B cell (primary cell): ENCODE data around the gene PYGM. TPM values are rescaled to one million over a fixed set of nuclear protein-coding genes. Genes with fewer than 3 reads are reported as not detected.

Source experiments
- ATAC-seq: fragments of 200-7000 bp; cut with Tn5 transposase; one replicate; pipeline ENCODE4 v1.10.0; 2021; ENCODE audit warnings: low read depth, mild to moderate bottlenecking, moderate number of reproducible peaks, moderate library complexity
- CTCF ChIA-PET: fragments of 350-600 bp; sonication (Branson Sonifier 250); formaldehyde crosslinking; loops from one replicate; lab custom pipeline; 2021; ENCODE audit warnings: antibody characterized with exemption, inconsistent platforms; lab: Charles Lee
- POLR2A ChIA-PET: fragments of 350-600 bp; sonication (Branson Sonifier 250); formaldehyde crosslinking; loops from one replicate; lab custom pipeline; 2021; ENCODE audit warnings: antibody characterized with exemption; lab: Charles Lee
- DNase-seq: peaks from one replicate; pipeline ENCODE4 v3.0.0; 2013
- H2AFZ ChIP-seq: 2 replicates; pipeline ENCODE4 v1.6.1; 2012; ENCODE audit warnings: mild to moderate bottlenecking, low read depth, low read length; ENCODE audit not compliant: insufficient read depth, poor library complexity, severe bottlenecking
- H3K27ac ChIP-seq, 2 donors: 1 replicate in 1 of 2; 2 replicates in 1 of 2; pipeline ENCODE4 v1.5.1; 2012 to 2013; ENCODE audit warnings: low read length in 2 of 2, mild to moderate bottlenecking in 2 of 2, moderate library complexity in 1 of 2
- H3K27me3 ChIP-seq, 4 experiments: fragments of 200-600 bp in 1 of 4; sonication (generic) in 1 of 4; replicated peaks in 1 of 4; 1 replicate in 2 of 4; 2 replicates in 2 of 4; pipeline versions ENCODE4 v1.6.1 to v1.7.0; 2013 to 2016; ENCODE audit warnings: low read length in 3 of 4, mild to moderate bottlenecking in 2 of 4, mixed read lengths in 1 of 4, moderate library complexity in 1 of 4; ENCODE audit not compliant: insufficient read depth in 4 of 4, control insufficient read depth in 3 of 4; ENCODE audit errors: control extremely low read depth in 1 of 4
- H3K36me3 ChIP-seq, 2 experiments: replicated peaks in 1 of 2; 1 replicate in 1 of 2; 2 replicates in 1 of 2; pipeline versions ENCODE4 v1.6.1 to v1.7.1; 2013; ENCODE audit warnings: low read length in 1 of 2; ENCODE audit not compliant: insufficient read depth in 2 of 2, control insufficient read depth in 1 of 2; ENCODE audit errors: control extremely low read depth in 1 of 2, extremely low read depth in 1 of 2
- H3K4me1 ChIP-seq, 2 donors: fragments of 200-600 bp in 1 of 2; sonication (generic) in 1 of 2; 1 replicate in 1 of 2; 2 replicates in 1 of 2; pipeline versions ENCODE4 v1.5.1 to v1.6.1; 2013 to 2017; ENCODE audit warnings: low read length in 2 of 2; ENCODE audit not compliant: control insufficient read depth in 2 of 2, insufficient read depth in 2 of 2
- H3K4me2 ChIP-seq: replicated peaks from 2 replicates; pipeline ENCODE3; 2012; ENCODE audit warnings: mild to moderate bottlenecking, low read depth, low read length; ENCODE audit not compliant: poor library complexity, severe bottlenecking
- H3K4me3 ChIP-seq, 5 experiments: fragments of 200-600 bp in 1 of 5; sonication (generic) in 1 of 5; 1 replicate in 3 of 5; 2 replicates in 2 of 5; pipeline versions ENCODE4 v1.5.1 to v1.7.0; 2011 to 2016; ENCODE audit warnings: low read length in 4 of 5, mild to moderate bottlenecking in 4 of 5, low read depth in 2 of 5, control low read depth in 1 of 5, moderate library complexity in 1 of 5; ENCODE audit not compliant: insufficient read depth in 1 of 5; ENCODE audit errors: control extremely low read depth in 1 of 5, extremely low read depth in 1 of 5
- H3K79me2 ChIP-seq: fragments of 200-600 bp; sonication (generic); one replicate; pipeline ENCODE4 v1.6.0; 2016; ENCODE audit warnings: low read length; ENCODE audit not compliant: control insufficient read depth, insufficient read depth
- H3K9ac ChIP-seq: fragments of 200-600 bp; sonication (generic); 2 replicates; pipeline ENCODE4 v1.6.1; 2017; ENCODE audit warnings: mild to moderate bottlenecking, low read length, moderate library complexity
- H3K9me3 ChIP-seq, 3 donors: one replicate each; pipeline versions ENCODE4 v1.6.1 to v1.7.1; 2013; ENCODE audit warnings: low read length in 2 of 3; ENCODE audit not compliant: control insufficient read depth in 2 of 3, insufficient read depth in 1 of 3; ENCODE audit errors: control extremely low read depth in 1 of 3
- H4K20me1 ChIP-seq: 2 replicates; pipeline ENCODE4 v1.6.0; 2012; ENCODE audit warnings: mild to moderate bottlenecking, low read length; ENCODE audit not compliant: insufficient read depth, control insufficient read depth, poor library complexity, severe bottlenecking
- H3K27ac Mint-ChIP-seq: one replicate; pipeline ENCODE4 v1.8.0; 2021; ENCODE audit warnings: mixed read lengths
- H3K27me3 Mint-ChIP-seq: one replicate; pipeline ENCODE4 v1.8.0; 2021; ENCODE audit warnings: mixed read lengths
- H3K4me1 Mint-ChIP-seq: one replicate; pipeline ENCODE4 v1.8.0; 2021; ENCODE audit warnings: mixed read lengths
- H3K4me3 Mint-ChIP-seq: one replicate; pipeline ENCODE4 v1.8.0; 2021; ENCODE audit warnings: mixed read lengths
- H3K9me3 Mint-ChIP-seq: one replicate; pipeline ENCODE4 v1.8.0; 2022; ENCODE audit warnings: mixed read lengths; ENCODE audit not compliant: insufficient read depth
- EZH2 ChIP-seq: IDR thresholded peaks from 2 replicates; pipeline ENCODE4 v1.6.1; 2012; ENCODE audit warnings: borderline replicate concordance, low read depth, mild to moderate bottlenecking, moderate library complexity, low read length; ENCODE audit not compliant: insufficient read depth, poor library complexity, severe bottlenecking
- WGBS: methylation state at CpG from one replicate; pipeline ENCODE4 v1.1.5; 2013; ENCODE audit warnings: missing lambda C conversion rate; ENCODE audit not compliant: insufficient coverage; 5-methylcytosine and 5-hydroxymethylcytosine counted together
- intact Hi-C: fragments of 100-400 bp; cut with micrococcal nuclease; formaldehyde crosslinking; loops from one replicate; pipeline ENCODE4 v1.10.0; 2022
- polyA plus RNA-seq: library from polyadenylated mRNA; depleted of rRNA; stranded (reverse); fragments of >200 nt; gene quantifications from 2 replicates; pipeline ENCODE4 v1.2.3, GENCODE V29; 2012
- total RNA-seq, 2 donors: library from RNA; stranded (reverse); fragments of 120-200 nt in 1 of 2; gene quantifications; 1 replicate in 1 of 2; 2 replicates in 1 of 2; pipeline versions ENCODE4 v1.2.3 to v1.2.4, GENCODE V29; 2013 to 2022
- TF ChIP-seq, protein P1 (sequence below): fragments of 200-600 bp; IDR thresholded peaks from one replicate; pipeline ENCODE4 v1.8.0; 2022; ENCODE audit warnings: antibody characterized with exemption, mild to moderate bottlenecking

The PYGM gene
- total and polyA plus RNA-seq, 2 donors (not counting 1 experiment from before 2014, with no cell fraction given): 9.3 to 9.6 TPM

DNA sequence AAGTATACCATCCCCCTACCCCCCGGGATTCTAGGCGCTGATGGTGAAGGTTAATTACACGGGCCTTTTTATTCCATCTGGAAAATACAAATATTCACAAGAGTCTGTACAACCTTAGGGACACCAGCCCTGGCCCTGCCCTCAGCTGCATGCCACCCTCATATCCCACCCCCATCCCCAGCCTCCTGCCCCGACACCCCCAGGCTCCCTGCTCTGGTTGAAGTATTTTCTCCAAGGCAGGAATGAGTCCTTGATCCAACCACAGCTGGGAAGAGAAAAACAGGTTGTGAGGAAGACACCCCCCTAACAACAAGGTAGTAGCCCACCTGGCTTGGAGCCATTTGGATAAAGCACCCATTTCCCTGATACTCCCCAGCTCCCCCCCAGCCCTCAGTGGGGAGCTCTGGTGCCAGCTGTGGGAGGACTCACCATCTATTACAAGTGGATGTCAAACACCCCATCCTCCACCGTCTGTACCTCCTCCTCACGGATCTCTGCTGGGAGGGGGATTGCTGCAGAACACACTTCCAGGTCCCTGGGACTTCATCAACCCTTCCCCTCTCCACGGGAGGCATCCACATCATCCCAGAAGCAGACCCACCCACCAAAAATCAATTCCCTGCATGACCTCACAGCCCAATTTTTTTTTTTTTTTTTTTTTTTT is 32.8 kb downstream of the PYGM start:
- Histone ChIP-seq H3K9me3 (no peaks in the 10 kb centered on the region), H4K20me1 (peaks cover 77% of the 10 kb centered on the region), H3K4me1 (peaks cover 13 to 23% of the 10 kb centered on the region in 2 donors), H3K36me3 (peaks cover 0 to 53% of the 10 kb centered on the region in 2 experiments), H2AFZ (no peak overlapping the region), H3K79me2 (peaks cover 5% of the 10 kb centered on the region), H3K27me3 (peaks cover 0 to 7% (median 2%) of the 10 kb centered on the region in 4 experiments), H3K27ac (no peak overlapping the region), H3K4me3 (no peak overlapping the region), H3K9ac (no peak overlapping the region), H3K4me2 (no peak overlapping the region)
- Mint-ChIP-seq H3K4me3 (no peak overlapping the region), H3K9me3 (no peaks in the 10 kb centered on the region), H3K4me1 (peaks cover 27% of the 10 kb centered on the region), H3K27me3 (peaks cover 4% of the 10 kb centered on the region), H3K27ac (peak overlapping the region; percentile 41)
- POLR2A ChIA-PET: interaction anchor here (0.6 to 0.7 kb wide), 2 partner anchors 20 to 37 kb away, joined by 4 to 6 read pairs; no protein-coding TSS in a partner anchor
- CTCF ChIA-PET: interaction anchor here (1.2 to 1.5 kb wide), 2 partner anchors 16 to 45 kb away, joined by 3 to 5 read pairs; no protein-coding TSS in a partner anchor
- TF ChIP-seq EZH2: no peak
- TF ChIP-seq, protein P1, sequence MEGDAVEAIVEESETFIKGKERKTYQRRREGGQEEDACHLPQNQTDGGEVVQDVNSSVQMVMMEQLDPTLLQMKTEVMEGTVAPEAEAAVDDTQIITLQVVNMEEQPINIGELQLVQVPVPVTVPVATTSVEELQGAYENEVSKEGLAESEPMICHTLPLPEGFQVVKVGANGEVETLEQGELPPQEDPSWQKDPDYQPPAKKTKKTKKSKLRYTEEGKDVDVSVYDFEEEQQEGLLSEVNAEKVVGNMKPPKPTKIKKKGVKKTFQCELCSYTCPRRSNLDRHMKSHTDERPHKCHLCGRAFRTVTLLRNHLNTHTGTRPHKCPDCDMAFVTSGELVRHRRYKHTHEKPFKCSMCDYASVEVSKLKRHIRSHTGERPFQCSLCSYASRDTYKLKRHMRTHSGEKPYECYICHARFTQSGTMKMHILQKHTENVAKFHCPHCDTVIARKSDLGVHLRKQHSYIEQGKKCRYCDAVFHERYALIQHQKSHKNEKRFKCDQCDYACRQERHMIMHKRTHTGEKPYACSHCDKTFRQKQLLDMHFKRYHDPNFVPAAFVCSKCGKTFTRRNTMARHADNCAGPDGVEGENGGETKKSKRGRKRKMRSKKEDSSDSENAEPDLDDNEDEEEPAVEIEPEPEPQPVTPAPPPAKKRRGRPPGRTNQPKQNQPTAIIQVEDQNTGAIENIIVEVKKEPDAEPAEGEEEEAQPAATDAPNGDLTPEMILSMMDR: no peak
- ATAC-seq (no peak), DNase-seq (no peak)
- intact Hi-C loops: no loop called here
- 97% methylated on average over 5 of the region's 7 CpGs for WGBS

DNA sequence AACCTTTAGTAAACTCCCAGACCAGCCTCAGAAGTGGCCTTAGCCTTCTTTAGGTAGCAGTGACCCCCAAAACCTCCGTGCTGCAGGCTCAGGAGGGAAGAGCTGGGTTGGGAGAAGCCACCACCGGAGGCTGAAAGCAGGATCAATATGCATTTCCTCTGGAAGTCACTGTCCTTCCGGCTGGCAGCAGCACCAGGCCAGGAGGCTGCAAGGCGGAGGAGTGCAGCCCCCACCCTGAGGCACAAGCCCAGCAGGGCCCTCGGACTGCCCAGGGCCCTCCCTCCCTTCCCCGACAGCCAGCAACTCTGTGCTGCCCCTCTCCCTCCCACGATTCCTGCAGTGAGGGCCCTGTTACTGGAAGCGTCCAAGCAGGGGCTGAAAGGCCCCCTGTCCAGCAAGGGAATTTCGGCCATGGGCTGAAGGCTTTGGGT is 33.5 kb downstream of the PYGM start:
- ATAC-seq (no peak), DNase-seq (no peak)
- H3K79me2 ChIP-seq: no peaks in the 10 kb centered on the region
- peaks cover 5% of the 10 kb centered on the region for H3K27me3 Mint-ChIP-seq
- H3K9me3 Mint-ChIP-seq: no peaks in the 10 kb centered on the region
- TF ChIP-seq EZH2: no peak
- TF ChIP-seq, protein P1: no peak
- H3K4me3 ChIP-seq: no peak overlapping the region
- H3K27ac Mint-ChIP-seq: peak overlapping the region; percentile 41
- WGBS: 93% methylated on average over 8 of the region's 9 CpGs
- H3K27ac ChIP-seq: no peak overlapping the region
- H3K9me3 ChIP-seq: no peaks in the 10 kb centered on the region
- H3K9ac ChIP-seq: no peak overlapping the region
- H3K4me1 Mint-ChIP-seq: peaks cover 24% of the 10 kb centered on the region
- intact Hi-C loops: no loop called here
- ChIA-PET POLR2A (no interaction called here), CTCF (interaction anchor here (1.2 to 1.5 kb wide), 2 partner anchors 17 to 46 kb away, joined by 3 to 5 read pairs; no protein-coding TSS in a partner anchor)
- no peak overlapping the region for H2AFZ ChIP-seq
- H3K4me2 ChIP-seq: no peak overlapping the region
- peaks cover 0 to 14% (median 6%) of the 10 kb centered on the region in 4 experiments for H3K27me3 ChIP-seq
- H3K4me1 ChIP-seq: peaks cover 13 to 23% of the 10 kb centered on the region in 2 donors
- peaks cover 0 to 45% of the 10 kb centered on the region in 2 experiments for H3K36me3 ChIP-seq
- peaks cover 69% of the 10 kb centered on the region for H4K20me1 ChIP-seq
- no peak overlapping the region for H3K4me3 Mint-ChIP-seq
